HG02943 (cell line): ENCODE data around the gene KLHL29.
"Not testable (repeated sequence)": the region's sequence is repeated elsewhere in the genome, so short reads cannot be mapped to it uniquely, and the experiment has no call there.

Experiments used
- ATAC-seq: cut with Tn5 transposase; IDR thresholded peaks from one replicate; pipeline ENCODE4 v1.9.1; 2021; ENCODE audit warnings: mild to moderate bottlenecking, low read depth, moderate library complexity; ENCODE audit not compliant: unreplicated experiment

Gene KLHL29

DNA sequence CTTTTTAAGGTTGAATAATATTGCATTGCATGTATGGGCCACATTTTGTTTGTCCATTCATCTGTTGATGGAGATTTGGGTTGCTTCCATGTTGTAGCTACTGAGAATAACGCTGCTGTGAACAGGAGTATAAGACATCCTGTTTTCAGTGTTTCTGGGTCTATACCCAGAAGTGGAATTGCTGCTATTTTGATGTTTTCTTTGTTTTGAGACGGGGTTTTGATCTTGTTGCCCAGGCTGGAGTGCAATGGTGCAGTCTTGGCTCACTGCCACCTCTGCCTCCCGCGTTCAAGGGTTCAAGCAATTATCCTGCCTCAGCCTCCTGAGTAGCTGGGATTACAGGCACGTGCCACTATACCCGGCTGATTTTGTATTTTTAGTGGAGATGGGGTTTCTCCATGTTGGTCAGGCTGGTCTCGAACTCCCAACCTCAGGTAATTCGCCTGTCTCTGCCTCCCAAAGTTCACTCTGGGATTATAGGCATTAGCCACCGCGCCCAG lies 6.3 kb downstream of the KLHL29 start:
- ATAC-seq = not testable (repeated sequence)

- no peak for ATAC-seq
Observed at GRCh38 chr2:23393722-23394121, 8.7 kb downstream of the KLHL29 start.

DNA sequence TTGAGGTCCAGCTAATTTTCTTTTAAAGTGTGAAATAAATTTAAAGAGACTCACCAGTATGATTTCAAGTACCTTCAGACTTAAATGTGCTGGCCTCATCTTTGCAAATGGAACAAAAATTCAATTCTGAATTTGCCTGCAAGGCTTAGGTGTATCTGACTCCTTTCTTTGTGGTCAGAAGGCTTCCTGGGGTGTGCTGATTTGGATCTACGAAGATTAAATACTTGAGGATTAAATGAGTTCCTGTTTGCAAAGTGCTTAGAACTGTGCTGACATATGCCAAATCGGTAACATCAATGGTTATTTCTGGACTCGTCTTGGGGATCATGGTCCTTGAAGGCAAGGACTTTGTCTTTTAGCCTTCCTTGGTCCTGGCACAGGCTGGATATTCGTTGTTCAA lies 9.7 kb downstream of the KLHL29 start:
- no peak for ATAC-seq

- ATAC-seq = no peak
Observed at GRCh38 chr2:23397478-23397877, 12.5 kb downstream of the KLHL29 start.

GRCh38 chr2:23399674-23400261 lies 14.8 kb downstream of the KLHL29 start:
- ATAC-seq = peak; percentile 54

- ATAC-seq = no peak
Observed at GRCh38 chr2:23400703-23401102, 15.7 kb downstream of the KLHL29 start.

GRCh38 chr2:23401427-23402204 lies 16.6 kb downstream of the KLHL29 start:
- no peak for ATAC-seq

- no peak for ATAC-seq
Observed at GRCh38 chr2:23402205-23402740, 17.3 kb downstream of the KLHL29 start.

GRCh38 chr2:23404426-23404825 lies 19.4 kb downstream of the KLHL29 start:
- ATAC-seq = peak; percentile 49

DNA sequence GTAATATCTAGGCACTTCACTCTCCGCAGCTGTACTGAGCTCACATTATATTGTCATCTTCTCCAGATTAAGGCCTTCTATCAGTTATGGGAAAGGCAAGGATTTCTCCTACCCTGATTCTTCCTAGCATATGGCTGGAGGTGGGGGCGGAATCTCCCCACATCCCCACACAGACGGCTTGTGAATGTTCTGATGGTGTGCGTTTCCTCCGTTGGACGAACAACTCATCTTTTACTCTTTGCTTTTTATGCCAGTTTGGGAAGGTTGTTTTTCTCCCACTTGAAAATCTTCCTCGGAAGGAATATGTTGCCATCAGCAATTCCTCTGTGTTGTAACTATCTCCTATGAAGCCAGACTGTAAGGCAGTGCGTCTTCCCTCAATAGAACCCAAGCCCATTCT lies 24.3 kb downstream of the KLHL29 start:
- ATAC-seq = no peak

DNA sequence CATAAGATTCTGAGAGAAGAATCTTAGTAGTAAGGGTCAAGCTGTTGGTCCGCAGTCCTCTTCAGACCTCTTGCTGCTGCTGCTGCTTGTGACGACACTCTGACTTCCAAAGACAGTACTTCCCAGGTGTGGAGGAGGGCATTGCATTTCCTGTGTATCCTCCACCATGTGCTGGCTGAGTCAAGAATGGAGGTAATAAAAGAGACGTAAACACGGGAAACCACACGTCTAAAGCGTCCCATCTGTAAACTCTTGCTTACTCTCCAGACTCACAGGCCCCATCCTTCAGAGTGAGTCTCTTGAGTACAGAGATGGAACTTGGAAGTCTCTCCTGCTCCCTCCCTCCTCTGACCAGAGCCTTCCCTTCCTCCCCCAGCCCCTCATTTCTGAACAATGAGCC lies 25.6 kb downstream of the KLHL29 start:
- no peak for ATAC-seq

GRCh38 chr2:23411752-23412431 lies 26.9 kb downstream of the KLHL29 start:
- ATAC-seq = no peak

DNA sequence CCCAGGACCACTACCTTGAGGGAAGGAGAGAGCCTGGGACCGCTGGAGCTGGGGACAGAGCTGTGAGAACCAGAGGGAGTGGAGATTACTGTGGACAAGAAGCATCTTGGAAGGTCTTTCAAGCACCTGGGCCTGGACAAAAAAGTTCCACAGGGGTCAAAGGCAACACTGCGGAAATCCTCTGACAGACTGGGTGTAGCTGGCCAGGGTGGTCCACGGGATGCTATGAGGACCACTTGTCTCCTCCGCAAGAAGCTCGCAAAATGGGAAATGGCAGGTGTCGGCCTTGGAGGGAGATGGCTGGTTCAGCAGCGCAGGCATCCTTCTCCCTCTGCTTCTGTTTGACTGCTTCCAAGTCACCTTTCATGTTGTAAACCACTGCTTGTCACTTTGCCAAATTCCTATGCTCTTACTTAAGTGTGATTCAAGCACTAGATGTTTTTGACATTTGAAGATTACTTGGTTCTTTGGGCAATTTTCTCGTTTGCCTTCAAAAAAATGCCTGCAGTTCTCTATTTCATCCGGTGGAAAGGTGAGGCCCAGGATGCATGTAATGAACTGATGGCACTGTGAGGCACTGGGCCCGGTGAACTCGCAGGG lies 27.7 kb downstream of the KLHL29 start:
- ATAC-seq = no peak

GRCh38 chr2:23413641-23414040 lies 28.7 kb downstream of the KLHL29 start:
- ATAC-seq = no peak

- no peak for ATAC-seq
Observed at GRCh38 chr2:23414106-23414505, 29.1 kb downstream of the KLHL29 start.

GRCh38 chr2:23414871-23415270 lies 29.9 kb downstream of the KLHL29 start:
- no peak for ATAC-seq

DNA sequence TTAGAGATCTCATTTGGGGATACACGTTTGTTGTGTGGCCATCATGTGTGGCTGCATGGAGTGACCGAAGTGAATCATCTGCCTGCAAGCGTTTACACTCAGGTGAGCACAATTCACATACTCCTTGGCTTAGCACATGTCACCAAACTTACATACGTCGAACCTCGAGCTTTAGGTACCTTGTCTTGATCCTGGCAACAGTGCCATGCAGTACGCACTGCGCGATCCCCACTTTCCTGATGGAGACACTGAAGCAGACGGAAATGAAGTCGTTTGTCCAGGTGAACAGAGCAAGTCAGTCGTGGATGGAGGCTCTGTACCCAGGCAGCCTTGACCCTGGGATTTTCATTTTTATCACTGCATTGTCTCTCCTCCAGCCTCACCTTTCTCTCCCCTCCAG lies 32.3 kb downstream of the KLHL29 start:
- ATAC-seq = no peak

- no peak for ATAC-seq
Observed at GRCh38 chr2:23418056-23418455, 33.1 kb downstream of the KLHL29 start.

GRCh38 chr2:23418461-23418911 lies 33.5 kb downstream of the KLHL29 start:
- no peak for ATAC-seq

- ATAC-seq = no peak
Observed at GRCh38 chr2:23419171-23420090, 34.5 kb downstream of the KLHL29 start.
